Activated T-helper 2 cell treated with anti-CD3 and anti-CD28 coated beads, Interferon-gamma antibody, Interleukin-2, Interleukin-4, amounts not matched to agents 10 μg/mL and 5 μg/mL and 100 μg/mL, durations not matched to agents 14 hours and 24 hours and 36 hours (primary cell): ENCODE data around the gene MYBBP1A. TPM values are rescaled to one million over a fixed set of nuclear protein-coding genes. Genes with fewer than 3 reads are reported as not detected.

Experiments used
- DNase-seq: peaks from one replicate; pipeline ENCODE4 v3.0.0; 2021; ENCODE audit warnings: low spot score
- H3K27ac Mint-ChIP-seq: one replicate; pipeline ENCODE4 v1.8.0; 2021; ENCODE audit warnings: mixed read lengths
- H3K27me3 Mint-ChIP-seq: one replicate; pipeline ENCODE4 v1.8.0; 2021; ENCODE audit warnings: low read depth, mixed read lengths
- H3K36me3 Mint-ChIP-seq: one replicate; pipeline ENCODE4 v1.8.0; 2021; ENCODE audit warnings: low read depth, mixed read lengths
- H3K4me1 Mint-ChIP-seq: one replicate; pipeline ENCODE4 v1.8.0; 2021; ENCODE audit warnings: low read depth, mixed read lengths
- H3K4me3 Mint-ChIP-seq: one replicate; pipeline ENCODE4 v1.8.0; 2021; ENCODE audit warnings: low read depth, mild to moderate bottlenecking, moderate library complexity, mixed read lengths
- H3K9me3 Mint-ChIP-seq: one replicate; pipeline ENCODE4 v1.8.0; 2021; ENCODE audit warnings: mixed read lengths
- intact Hi-C: fragments of 100-400 bp; cut with micrococcal nuclease; formaldehyde crosslinking; loops from one replicate; pipeline ENCODE4 v1.15.1; 2023
- total RNA-seq: library from RNA; stranded (reverse); gene quantifications from 2 replicates; pipeline ENCODE4 v1.2.3, GENCODE V29; 2022

Gene MYBBP1A
- total RNA-seq, 1 donor from 2014 or later = 137 TPM

- intact Hi-C loops = no loop called here
- no peaks in the 10 kb centered on the region for H3K9me3 Mint-ChIP-seq
- H3K4me3 Mint-ChIP-seq = no peak overlapping the region
- no peak overlapping the region for H3K27ac Mint-ChIP-seq
- peaks cover 6% of the 10 kb centered on the region for H3K27me3 Mint-ChIP-seq
- no peaks in the 10 kb centered on the region for H3K36me3 Mint-ChIP-seq
- H3K4me1 Mint-ChIP-seq = peaks cover 6% of the 10 kb centered on the region
- DNase-seq = no peak
Measured at GRCh38 chr17:4532860-4533522, 22.2 kb downstream of the MYBBP1A start.

GRCh38 chr17:4531988-4532736 lies 23.0 kb downstream of the MYBBP1A start:
- no peak for DNase-seq
- Mint-ChIP-seq H3K9me3 (no peaks in the 10 kb centered on the region), H3K4me3 (no peak overlapping the region), H3K27me3 (peaks cover 9% of the 10 kb centered on the region), H3K27ac (no peak overlapping the region), H3K36me3 (no peaks in the 10 kb centered on the region), H3K4me1 (peaks cover 6% of the 10 kb centered on the region)
- intact Hi-C loops = no loop called here

GRCh38 chr17:4530799-4531730 lies 24.1 kb downstream of the MYBBP1A start:
- Mint-ChIP-seq H3K9me3 (no peaks in the 10 kb centered on the region), H3K27me3 (peaks cover 18% of the 10 kb centered on the region), H3K36me3 (no peaks in the 10 kb centered on the region), H3K4me3 (no peak overlapping the region), H3K4me1 (peaks cover 6% of the 10 kb centered on the region), H3K27ac (no peak overlapping the region)
- DNase-seq = no peak
- intact Hi-C loops = no loop called here

- no peaks in the 10 kb centered on the region for H3K9me3 Mint-ChIP-seq
- intact Hi-C loops = no loop called here
Measured at GRCh38 chr17:4529533-4530152, 25.5 kb downstream of the MYBBP1A start.

GRCh38 chr17:4527566-4528125 lies 27.5 kb downstream of the MYBBP1A start:
- Mint-ChIP-seq H3K9me3 (no peaks in the 10 kb centered on the region), H3K27ac (no peak overlapping the region), H3K27me3 (peaks cover 21% of the 10 kb centered on the region), H3K4me1 (no peaks in the 10 kb centered on the region), H3K4me3 (no peak overlapping the region), H3K36me3 (no peaks in the 10 kb centered on the region)
- intact Hi-C loops = no loop called here
- DNase-seq = no peak

More at GRCh38 chr17:4529533-4530152, 25.5 kb downstream of the MYBBP1A start:
- H3K36me3 Mint-ChIP-seq = no peaks in the 10 kb centered on the region
- peaks cover 21% of the 10 kb centered on the region for H3K27me3 Mint-ChIP-seq
- H3K27ac Mint-ChIP-seq = no peak overlapping the region
- peaks cover 6% of the 10 kb centered on the region for H3K4me1 Mint-ChIP-seq
- no peak overlapping the region for H3K4me3 Mint-ChIP-seq
- no peak for DNase-seq

- DNase-seq = no peak
- Mint-ChIP-seq H3K27me3 (peaks cover 21% of the 10 kb centered on the region), H3K9me3 (no peaks in the 10 kb centered on the region), H3K4me1 (no peaks in the 10 kb centered on the region), H3K36me3 (no peaks in the 10 kb centered on the region), H3K4me3 (no peak overlapping the region), H3K27ac (no peak overlapping the region)
- intact Hi-C loops = no loop called here
Measured at GRCh38 chr17:4527134-4527533, 28.1 kb downstream of the MYBBP1A start.

GRCh38 chr17:4525691-4526397 lies 29.3 kb downstream of the MYBBP1A start:
- DNase-seq = no peak
- no peaks in the 10 kb centered on the region for H3K9me3 Mint-ChIP-seq
- no peak overlapping the region for H3K27ac Mint-ChIP-seq
- intact Hi-C loops = no loop called here
- H3K27me3 Mint-ChIP-seq = peaks cover 19% of the 10 kb centered on the region
- H3K36me3 Mint-ChIP-seq = no peaks in the 10 kb centered on the region
- H3K4me3 Mint-ChIP-seq = no peak overlapping the region
- H3K4me1 Mint-ChIP-seq = no peaks in the 10 kb centered on the region

- intact Hi-C loops = no loop called here
- H3K4me1 Mint-ChIP-seq = no peaks in the 10 kb centered on the region
- H3K27me3 Mint-ChIP-seq = peaks cover 17% of the 10 kb centered on the region
- no peaks in the 10 kb centered on the region for H3K36me3 Mint-ChIP-seq
- no peaks in the 10 kb centered on the region for H3K9me3 Mint-ChIP-seq
- DNase-seq = no peak
- H3K27ac Mint-ChIP-seq = no peak overlapping the region
- H3K4me3 Mint-ChIP-seq = no peak overlapping the region
Measured at GRCh38 chr17:4523946-4524345, 31.2 kb downstream of the MYBBP1A start.

GRCh38 chr17:4522661-4523060 lies 32.5 kb downstream of the MYBBP1A start:
- Mint-ChIP-seq H3K4me3 (no peak overlapping the region), H3K4me1 (no peaks in the 10 kb centered on the region), H3K27me3 (peaks cover 16% of the 10 kb centered on the region), H3K36me3 (no peaks in the 10 kb centered on the region), H3K9me3 (no peaks in the 10 kb centered on the region), H3K27ac (no peak overlapping the region)
- no peak for DNase-seq
- intact Hi-C loops = no loop called here

GRCh38 chr17:4520894-4521600 lies 34.1 kb downstream of the MYBBP1A start:
- Mint-ChIP-seq H3K4me1 (no peaks in the 10 kb centered on the region), H3K27me3 (peaks cover 3% of the 10 kb centered on the region), H3K36me3 (no peaks in the 10 kb centered on the region), H3K4me3 (no peak overlapping the region), H3K27ac (no peak overlapping the region), H3K9me3 (no peaks in the 10 kb centered on the region)
- no peak for DNase-seq
- intact Hi-C loops = no loop called here

GRCh38 chr17:4520060-4520893 lies 34.9 kb downstream of the MYBBP1A start:
- intact Hi-C loops = no loop called here
- Mint-ChIP-seq H3K9me3 (no peaks in the 10 kb centered on the region), H3K27ac (no peak overlapping the region), H3K36me3 (no peaks in the 10 kb centered on the region), H3K4me3 (no peak overlapping the region), H3K4me1 (no peaks in the 10 kb centered on the region), H3K27me3 (no peaks in the 10 kb centered on the region)
- DNase-seq = no peak
